GM12892 (cell line): ENCODE data around the gene CLDN9.

Source experiments
- DNase-seq: peaks from one replicate; pipeline ENCODE4 v3.0.0; 2011; ENCODE audit not compliant: insufficient read length
- FAIRE-seq: peaks from 2 replicates; lab custom pipeline; 2011; peaks lifted over from hg19 to GRCh38; lab: Jason Lieb, UNC
- POLR2A ChIP-seq: IDR thresholded peaks from 2 replicates; pipeline ENCODE4 v1.6.1; 2011; ENCODE audit warnings: low read depth, low read length, control low read depth
- POLR2AphosphoS5 ChIP-seq: IDR thresholded peaks from 2 replicates; pipeline ENCODE4 v1.6.1; 2011; ENCODE audit warnings: low read depth, low read length, control low read depth
- TAF1 ChIP-seq: IDR thresholded peaks from 2 replicates; pipeline ENCODE4 v1.6.1; 2011; ENCODE audit warnings: low read depth, mild to moderate bottlenecking, control low read depth, low read length, borderline replicate concordance

Gene CLDN9

DNA sequence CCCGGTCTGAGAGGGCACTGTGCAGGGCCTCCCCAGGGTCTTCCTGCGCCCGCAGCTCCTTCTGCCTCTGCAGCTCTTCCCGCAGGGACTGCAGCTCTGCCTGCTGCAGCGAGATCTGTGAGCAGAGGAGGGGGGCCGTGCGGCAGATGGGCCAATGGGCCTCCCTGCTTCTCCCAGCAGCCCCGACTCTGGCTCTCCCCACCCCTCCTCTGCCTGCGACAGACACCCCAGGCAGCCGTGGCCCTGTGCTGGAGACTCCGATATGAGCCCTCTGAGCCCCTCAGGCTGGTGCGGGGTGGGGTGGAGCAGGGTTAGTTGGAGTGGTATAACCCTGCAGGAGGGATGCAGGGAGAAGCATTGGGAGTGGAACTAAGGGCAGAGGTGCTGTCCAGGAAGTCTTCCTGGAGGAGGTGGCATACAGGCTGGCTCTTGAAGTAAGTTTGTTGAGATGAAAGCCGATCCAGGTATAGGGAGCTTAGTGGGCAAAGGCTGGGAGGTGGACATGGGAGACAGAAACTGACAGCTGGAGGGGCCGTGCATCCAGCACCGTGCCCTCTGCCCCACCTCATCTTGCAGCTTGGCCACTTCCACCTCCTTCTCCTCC lies 16.1 kb downstream of the CLDN9 start:
- DNase-seq, result no peak

DNA sequence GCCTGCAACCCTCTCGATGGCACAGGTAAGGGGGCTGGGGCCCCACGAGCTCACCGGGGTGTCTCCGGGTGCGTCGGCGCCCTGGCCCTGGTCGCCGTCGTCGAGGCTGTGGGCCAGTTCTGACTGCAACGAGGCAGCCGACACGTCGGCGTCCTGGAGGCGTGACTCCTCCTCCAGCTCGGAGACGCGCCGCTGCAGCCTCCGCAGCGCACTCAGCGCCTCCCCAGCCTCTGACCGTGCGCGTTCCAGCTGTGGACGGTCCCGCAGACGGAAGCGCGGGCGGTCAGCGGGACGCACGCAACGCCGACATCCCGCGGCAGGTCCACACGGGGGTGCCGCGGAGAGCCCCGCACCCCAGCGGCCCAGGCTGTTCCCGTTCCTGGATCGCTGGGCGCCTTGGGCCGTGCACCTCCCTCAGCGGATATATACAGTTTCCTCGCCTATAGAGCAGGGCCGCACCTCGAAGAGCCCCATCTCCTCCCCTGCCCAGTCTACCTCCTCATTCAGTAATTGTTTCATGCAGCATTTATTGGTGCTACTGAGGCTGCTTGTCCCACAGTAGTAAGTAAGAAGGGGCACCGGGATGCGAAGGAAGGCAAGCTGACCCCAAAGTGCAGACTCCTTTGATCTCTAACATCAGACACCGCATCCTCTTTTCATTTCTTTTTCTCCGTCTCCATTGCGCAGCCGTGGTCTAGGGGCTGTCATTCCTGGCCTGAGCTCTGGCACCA lies 16.9 kb downstream of the CLDN9 start:
- FAIRE-seq (no peak), DNase-seq (no peak)

More for the DNA sequence above, 16.1 kb downstream of the CLDN9 start:
- FAIRE-seq, result no peak
- no peak for TF ChIP-seq TAF1
- no peak for TF ChIP-seq POLR2A
- TF ChIP-seq POLR2AphosphoS5, result no peak

DNA sequence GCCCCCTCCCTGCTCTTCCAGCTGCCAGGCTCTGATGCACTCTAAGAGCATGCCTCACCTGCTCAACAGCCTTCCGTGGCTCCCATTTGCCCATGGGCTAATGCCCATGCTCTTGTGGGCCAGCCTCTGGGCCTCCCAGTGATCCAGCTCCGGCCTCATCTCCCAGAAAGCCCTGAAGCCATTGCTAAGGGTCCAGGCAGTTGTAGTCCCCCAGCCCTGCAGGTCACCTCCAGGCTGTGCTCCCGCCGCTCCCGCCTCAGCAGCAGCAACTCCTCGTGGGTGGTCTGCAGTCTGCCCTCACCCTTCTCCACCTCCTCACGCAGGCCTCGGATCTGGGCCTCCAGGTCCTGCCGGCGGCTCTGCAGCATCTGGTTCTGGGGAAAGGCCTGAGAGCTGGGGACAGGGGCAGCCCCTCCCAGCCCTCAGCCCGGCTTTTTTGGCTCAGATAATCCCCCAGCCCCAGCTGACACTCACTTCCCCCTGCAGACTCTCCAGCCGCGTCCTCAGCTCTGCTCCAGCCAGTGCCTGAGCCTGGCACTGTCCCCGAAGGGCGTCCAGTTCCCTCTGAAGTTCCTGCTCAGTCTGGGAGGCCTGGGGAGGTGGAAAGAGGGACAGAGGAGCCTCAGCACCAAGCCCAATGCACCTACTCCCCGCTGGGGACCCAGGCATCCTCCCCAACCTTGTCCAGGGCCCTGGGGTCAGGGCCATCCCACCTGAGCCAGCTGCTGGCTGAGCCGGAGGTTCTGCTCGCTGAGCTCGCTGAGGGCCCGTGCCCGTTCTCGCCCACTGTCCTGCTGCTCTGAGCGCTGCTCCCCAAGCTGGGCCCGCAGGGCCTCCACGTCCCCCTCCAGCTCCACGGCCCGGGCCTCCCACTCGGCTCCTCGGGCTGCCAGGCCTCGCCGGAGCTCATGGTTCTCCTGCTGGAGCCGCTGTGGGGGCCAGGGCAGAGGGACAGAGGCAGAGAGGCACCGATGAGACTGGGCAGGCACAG lies 17.8 kb downstream of the CLDN9 start:
- TF ChIP-seq POLR2AphosphoS5, result no peak
- TF ChIP-seq POLR2A, result no peak
- no peak for TF ChIP-seq TAF1
- FAIRE-seq (no peak), DNase-seq (no peak)

More for the DNA sequence above, 16.9 kb downstream of the CLDN9 start:
- no peak for TF ChIP-seq POLR2AphosphoS5
- no peak for TF ChIP-seq POLR2A
- TF ChIP-seq TAF1, result no peak

DNA sequence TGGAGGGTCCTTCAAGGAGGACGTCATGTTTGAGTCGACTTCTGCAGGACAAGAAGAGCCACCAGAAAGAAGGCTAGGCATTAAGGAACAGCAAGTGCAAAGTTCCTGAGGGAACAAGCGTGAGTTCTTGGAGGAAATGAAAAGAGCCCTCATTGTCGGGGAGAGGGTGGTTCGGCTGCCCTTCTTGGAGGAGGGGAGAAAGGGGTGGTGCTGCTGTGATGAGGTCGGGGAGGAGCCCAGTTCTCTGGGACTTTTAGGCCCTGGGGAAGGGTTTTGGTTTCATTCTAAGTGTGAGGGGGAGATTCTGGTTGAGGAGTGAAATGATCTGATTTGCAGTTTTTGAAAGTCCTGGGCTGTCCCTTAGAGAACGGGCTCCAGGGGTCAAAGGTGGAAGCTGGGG lies 19.9 kb downstream of the CLDN9 start:
- DNase-seq, result no peak
- FAIRE-seq, result no peak
- TF ChIP-seq POLR2A, result no peak
- TF ChIP-seq POLR2AphosphoS5, result no peak
- TF ChIP-seq TAF1, result no peak

DNA sequence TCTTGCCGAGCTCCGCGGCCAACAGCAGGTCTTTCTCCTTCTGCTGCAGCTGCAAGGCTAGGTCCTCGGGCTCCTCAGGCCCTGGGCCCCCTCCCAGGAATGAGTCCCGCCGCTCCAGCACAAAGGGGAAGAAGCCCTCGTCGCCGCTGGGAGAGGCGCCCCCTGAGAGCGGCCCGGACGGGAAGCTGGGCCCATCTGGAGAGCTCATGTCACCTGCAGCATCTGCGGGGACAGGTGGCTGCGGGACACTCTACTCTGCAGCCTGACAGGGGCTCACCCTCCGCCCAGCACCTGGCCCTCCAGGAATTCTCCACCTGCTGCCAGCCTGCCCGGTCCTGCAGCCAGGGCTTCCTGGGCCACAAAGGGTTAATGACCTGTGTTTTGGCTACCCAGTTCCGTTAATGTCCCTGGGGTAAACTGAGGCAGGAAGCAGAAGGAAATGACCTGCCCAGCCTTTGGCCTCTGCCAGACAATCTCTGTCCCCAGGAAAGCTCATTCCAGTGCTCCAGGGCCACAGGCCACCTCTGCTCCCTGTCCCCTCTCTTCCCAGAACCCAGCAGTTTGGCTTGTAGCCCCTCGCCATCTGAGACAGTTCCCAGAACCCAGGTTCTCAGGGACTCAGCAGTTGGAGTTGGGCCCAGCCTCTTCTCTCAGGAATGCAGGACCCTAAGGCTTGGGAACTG lies 22.7 kb downstream of the CLDN9 start:
- no peak for DNase-seq
- TF ChIP-seq POLR2AphosphoS5 (no peak), TAF1 (no peak)
- FAIRE-seq, result no peak

DNA sequence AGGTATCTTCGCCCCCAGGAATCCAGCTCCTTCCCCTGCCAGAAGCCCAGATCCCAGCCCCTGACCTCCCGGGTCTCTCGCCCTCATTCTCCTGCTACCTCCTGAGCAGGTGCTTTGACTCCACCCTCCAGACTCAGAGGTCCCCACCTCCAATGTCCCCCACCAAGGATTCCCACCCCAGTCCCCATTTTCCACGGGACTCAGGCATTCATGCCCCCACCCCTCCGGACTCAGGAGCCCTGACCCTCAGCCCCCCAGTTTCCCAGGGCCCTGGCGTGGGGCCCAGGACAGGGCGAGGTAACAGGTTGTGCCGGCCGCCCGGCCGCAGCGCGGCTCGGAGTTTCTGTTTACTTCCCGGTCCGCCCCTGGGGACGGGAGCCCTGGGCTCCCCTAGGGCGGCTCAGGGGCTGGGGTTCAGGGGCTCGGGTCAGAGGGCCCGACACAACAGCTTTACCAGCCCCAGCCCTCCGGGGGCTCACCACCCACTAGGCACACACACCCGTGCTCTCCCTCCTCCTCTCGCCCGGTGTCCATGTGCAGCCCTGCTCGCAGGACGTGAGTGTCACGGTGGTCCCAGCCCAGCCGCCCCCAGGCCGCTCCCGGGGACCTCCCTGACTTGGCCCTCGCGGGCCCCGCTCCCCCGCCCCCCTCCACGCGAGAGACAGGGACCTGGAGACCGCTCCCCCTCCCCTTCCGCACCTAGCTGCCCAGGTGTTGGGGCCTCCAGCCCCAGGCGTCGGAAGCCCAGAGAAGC lies 23.4 kb downstream of the CLDN9 start:
- DNase-seq, result no peak
- no peak for FAIRE-seq
- TF ChIP-seq POLR2AphosphoS5 (no peak), POLR2A (no peak), TAF1 (no peak)

DNA sequence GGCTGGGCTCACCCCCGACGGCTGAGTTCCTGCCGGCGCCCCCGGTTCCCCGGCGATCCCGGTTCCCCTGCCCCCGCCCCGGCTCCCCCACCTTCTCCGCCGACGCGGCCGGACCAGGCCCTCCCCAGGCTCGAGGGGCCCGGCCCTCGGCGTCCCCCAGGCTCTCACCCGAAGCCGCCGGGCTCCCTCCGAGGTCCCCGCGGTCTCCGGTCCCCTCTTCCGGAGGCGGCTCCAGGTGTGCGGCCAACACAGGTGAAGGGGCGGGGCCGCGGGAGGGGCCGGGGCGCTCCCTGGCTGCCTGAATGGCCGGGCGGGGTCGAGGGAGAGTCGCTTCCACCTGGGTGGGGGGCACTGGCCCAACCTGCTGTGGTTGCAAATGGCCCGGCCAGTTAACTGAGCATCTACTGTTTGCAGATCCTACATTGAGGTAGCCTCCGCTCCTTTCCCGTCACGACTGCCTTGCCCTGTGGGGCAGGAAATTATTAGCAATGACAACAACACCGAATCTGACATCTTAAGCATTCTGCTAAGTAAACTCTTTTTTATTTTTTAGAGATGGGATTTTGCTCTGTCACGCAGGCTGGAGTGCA lies 24.1 kb downstream of the CLDN9 start, which contains the start of gene BICDL2:
BICDL2 (minus strand) TSS at position 219 of the 590 bp plus-strand sequence. CDS start 1,448 bp downstream, outside the sequence.
- FAIRE-seq, result no peak
- no peak for DNase-seq
- TF ChIP-seq TAF1 (no peak), POLR2AphosphoS5 (no peak), POLR2A (no peak)

DNA sequence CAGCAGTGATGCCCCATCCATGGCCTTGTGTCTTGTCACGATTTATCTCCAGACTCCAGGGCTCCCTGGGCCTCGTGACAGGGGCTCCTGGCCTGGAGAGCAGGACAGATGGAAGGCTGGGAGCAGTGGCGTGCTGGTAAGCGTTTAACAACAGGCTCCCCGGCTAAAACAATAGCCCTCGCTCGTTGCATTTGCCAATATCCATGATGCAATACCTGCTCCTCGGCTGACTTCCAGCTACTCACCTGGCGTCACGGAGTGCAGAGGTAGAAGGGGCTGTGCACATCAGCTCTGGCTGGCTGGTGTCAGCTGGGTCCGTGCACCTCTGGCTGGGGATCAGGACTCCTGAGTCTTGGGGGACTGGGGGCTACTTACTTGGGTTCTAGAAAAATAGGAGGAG lies 25.5 kb downstream of the CLDN9 start:
- DNase-seq (no peak), FAIRE-seq (no peak)
- TF ChIP-seq TAF1 (no peak), POLR2A (no peak), POLR2AphosphoS5 (no peak)

DNA sequence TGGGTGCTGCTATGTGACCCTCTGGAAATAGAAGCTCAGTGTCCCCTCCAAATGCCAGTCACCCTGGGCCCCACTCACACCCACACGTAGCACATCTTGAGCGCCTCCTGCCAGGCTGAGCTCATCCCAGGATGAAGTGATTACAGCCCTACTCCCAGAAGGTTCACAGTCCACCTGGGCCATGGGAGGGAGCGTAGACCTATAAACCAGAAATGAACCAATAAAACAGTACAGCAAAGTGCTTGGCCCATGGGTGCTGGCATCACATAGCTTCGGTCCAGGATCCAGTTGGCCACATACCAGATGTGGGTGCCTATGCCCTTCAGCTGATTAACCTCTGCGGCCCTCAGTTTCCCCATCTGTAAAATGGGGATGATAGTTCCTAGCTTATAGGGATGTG lies 26.2 kb downstream of the CLDN9 start:
- no peak for FAIRE-seq
- no peak for DNase-seq
- TF ChIP-seq TAF1 (no peak), POLR2A (no peak), POLR2AphosphoS5 (no peak)

DNA sequence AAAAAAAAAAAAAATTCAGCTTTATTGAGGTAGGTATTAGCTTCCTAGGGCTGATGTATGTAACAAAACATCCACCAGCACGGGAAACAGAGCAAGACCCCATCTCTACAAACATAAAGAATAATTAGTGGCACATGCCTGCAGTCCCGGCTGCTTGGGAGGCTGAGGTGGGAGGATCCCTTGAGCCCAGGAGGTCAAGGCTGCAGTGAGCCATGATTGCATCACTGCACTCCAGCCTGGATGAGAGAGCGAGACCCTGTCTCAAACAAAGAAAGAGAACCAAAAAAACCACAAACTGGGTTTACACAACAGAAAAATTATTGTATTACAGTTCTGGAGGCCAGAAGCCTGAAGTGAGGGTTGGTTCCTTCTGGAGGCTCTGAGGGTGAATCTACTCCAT lies 29.7 kb downstream of the CLDN9 start:
- DNase-seq (no peak), FAIRE-seq (no peak)
- TF ChIP-seq TAF1 (no peak), POLR2A (no peak), POLR2AphosphoS5 (no peak)
